Fibroblast of lung (primary cell): ENCODE results near the gene DNAJB11.

Experiments
- CTCF ChIP-seq, 2 donors: IDR thresholded peaks in 1 of 2; conservative IDR thresholded peaks in 1 of 2; 1 replicate in 1 of 2; 2 replicates in 1 of 2; pipeline ENCODE4 v1.5.1; 2011 to 2012; ENCODE audit warnings: low read length in 2 of 2, control low read depth in 1 of 2, inconsistent platforms in 1 of 2, low read depth in 1 of 2, mild to moderate bottlenecking in 1 of 2
- EZH2 ChIP-seq: IDR thresholded peaks from 2 replicates; pipeline ENCODE4 v1.5.1; 2012; ENCODE audit warnings: low read length, control low read depth, mild to moderate bottlenecking; ENCODE audit errors: missing control alignments

GRCh38 chr3:186612065-186612464 is 41.5 kb downstream of the DNAJB11 start:
- TF ChIP-seq CTCF (conservative IDR thresholded peaks at IDR 0.05 in 1 of 2, IDR thresholded peaks at IDR 0.05 in 1 of 2; ENCODE audit: low read depth in 1 of 2, low read length in 2 of 2) (no peak), EZH2 (no peak)
